H9 (cell line): Measurements from ENCODE around the gene ATP8B4. TPM values are rescaled to one million over a fixed set of nuclear protein-coding genes. Genes with fewer than 3 reads are reported as not detected.

Experiments used
- DNase-seq: peaks from one replicate; pipeline ENCODE4 v3.0.0-alpha.2; 2017
- H2AFZ ChIP-seq: one replicate; pipeline ENCODE4 v1.6.1; 2013; ENCODE audit warnings: mild to moderate bottlenecking, low read length, control low read depth, moderate library complexity
- H2AK5ac ChIP-seq: 2 replicates; pipeline ENCODE4 v1.6.1; 2013; ENCODE audit warnings: low read length, control low read depth, mixed read lengths; ENCODE audit not compliant: insufficient read length
- H2BK120ac ChIP-seq: one replicate; pipeline ENCODE4 v1.6.1; 2013; ENCODE audit warnings: low read depth, mild to moderate bottlenecking, low read length, control low read depth, inconsistent platforms; ENCODE audit not compliant: poor library complexity, severe bottlenecking
- H2BK12ac ChIP-seq: 2 replicates; pipeline ENCODE4 v1.6.1; 2013; ENCODE audit warnings: low read length, control low read depth, mixed read lengths, low read depth; ENCODE audit not compliant: insufficient read length
- H2BK15ac ChIP-seq: 2 replicates; pipeline ENCODE4 v1.6.1; 2013; ENCODE audit warnings: low read depth, low read length, control low read depth
- H2BK20ac ChIP-seq: one replicate; pipeline ENCODE4 v1.6.1; 2013; ENCODE audit warnings: low read depth, mild to moderate bottlenecking, low read length, control low read depth, inconsistent platforms; ENCODE audit not compliant: poor library complexity, severe bottlenecking
- H2BK5ac ChIP-seq: 2 replicates; pipeline ENCODE4 v1.6.1; 2013; ENCODE audit warnings: low read length, control low read depth, mixed read lengths; ENCODE audit not compliant: insufficient read length
- H3K14ac ChIP-seq: 2 replicates; pipeline ENCODE4 v1.6.1; 2013; ENCODE audit warnings: low read length, control low read depth; ENCODE audit not compliant: insufficient read depth
- H3K18ac ChIP-seq: 2 replicates; pipeline ENCODE4 v1.6.1; 2013; ENCODE audit warnings: low read depth, mild to moderate bottlenecking, mixed read lengths, low read length, control low read depth; ENCODE audit not compliant: insufficient read length
- H3K23ac ChIP-seq: 2 replicates; pipeline ENCODE4 v1.6.1; 2013; ENCODE audit warnings: low read length, control low read depth, mixed read lengths, low read depth; ENCODE audit not compliant: insufficient read length
- H3K23me2 ChIP-seq: 2 replicates; pipeline ENCODE4 v1.6.1; 2013; ENCODE audit warnings: low read depth, mild to moderate bottlenecking, mixed read lengths, low read length, control low read depth; ENCODE audit not compliant: insufficient read length, poor library complexity, severe bottlenecking
- H3K27ac ChIP-seq: 2 replicates; pipeline ENCODE4 v1.5.1; 2013; ENCODE audit warnings: low read length, control low read depth, mixed read lengths, low read depth; ENCODE audit not compliant: insufficient read length
- H3K27me3 ChIP-seq: 2 replicates; pipeline ENCODE4 v1.6.1; 2013; ENCODE audit warnings: low read length, control low read depth, inconsistent platforms; ENCODE audit not compliant: insufficient read depth
- H3K4ac ChIP-seq: 2 replicates; pipeline ENCODE4 v1.6.1; 2013; ENCODE audit warnings: low read depth, mild to moderate bottlenecking, control low read depth, inconsistent platforms, low read length, moderate library complexity
- H3K4me1 ChIP-seq: 2 replicates; pipeline ENCODE4 v1.6.1; 2013; ENCODE audit warnings: low read length, control low read depth, inconsistent platforms; ENCODE audit not compliant: insufficient read depth
- H3K4me2 ChIP-seq: 2 replicates; pipeline ENCODE4 v1.6.1; 2013; ENCODE audit warnings: low read length, control low read depth, mixed read lengths; ENCODE audit not compliant: insufficient read length, insufficient read depth
- H3K56ac ChIP-seq: 2 replicates; pipeline ENCODE4 v1.6.1; 2013; ENCODE audit warnings: low read depth, mild to moderate bottlenecking, mixed read lengths, low read length, control low read depth; ENCODE audit not compliant: insufficient read length
- H3K79me1 ChIP-seq: 2 replicates; pipeline ENCODE4 v1.6.1; 2013; ENCODE audit warnings: low read depth, mild to moderate bottlenecking, moderate library complexity, low read length, control low read depth, inconsistent platforms; ENCODE audit not compliant: insufficient read depth, poor library complexity, severe bottlenecking
- H3K79me2 ChIP-seq: 2 replicates; pipeline ENCODE4 v1.6.1; 2013; ENCODE audit warnings: low read length, control low read depth, inconsistent platforms; ENCODE audit not compliant: insufficient read depth
- H3K9ac ChIP-seq: 2 replicates; pipeline ENCODE4 v1.6.1; 2013; ENCODE audit warnings: low read length, control low read depth, mixed read lengths; ENCODE audit not compliant: insufficient read length; ENCODE audit errors: extremely low read depth
- H3K9me3 ChIP-seq: one replicate; pipeline ENCODE4 v1.6.1; 2013; ENCODE audit warnings: low read depth, low read length, inconsistent platforms; ENCODE audit not compliant: control insufficient read depth
- H3T11ph ChIP-seq: one replicate; pipeline ENCODE4 v1.6.1; 2013; ENCODE audit warnings: mild to moderate bottlenecking, low read length, control low read depth, inconsistent platforms
- H4K20me1 ChIP-seq: one replicate; pipeline ENCODE4 v1.6.1; 2013; ENCODE audit not compliant: control insufficient read depth, insufficient read length, insufficient read depth
- H4K5ac ChIP-seq: 2 replicates; pipeline ENCODE4 v1.6.1; 2013; ENCODE audit warnings: low read depth, mild to moderate bottlenecking, mixed read lengths, low read length, control low read depth; ENCODE audit not compliant: insufficient read length
- H4K8ac ChIP-seq: replicated peaks from 2 replicates; pipeline ENCODE4 v1.6.1; 2013; ENCODE audit warnings: low read length, control low read depth, mixed read lengths, low read depth; ENCODE audit not compliant: insufficient read length
- H4K91ac ChIP-seq: 2 replicates; pipeline ENCODE4 v1.6.1; 2013; ENCODE audit warnings: low read depth, mild to moderate bottlenecking, moderate library complexity, mixed read lengths, low read length, control low read depth; ENCODE audit not compliant: insufficient read length
- H3K27ac Mint-ChIP-seq, 3 experiments: 2 replicates in 2 of 3; 3 replicates in 1 of 3; pipeline ENCODE4 v1.8.0; 2020 to 2021; ENCODE audit warnings: mixed read lengths in 3 of 3, mild to moderate bottlenecking in 1 of 3, moderate library complexity in 1 of 3
- H3K27me3 Mint-ChIP-seq: 2 replicates; pipeline ENCODE4 v1.8.0; 2021; ENCODE audit warnings: low read depth, mild to moderate bottlenecking, moderate library complexity, mixed read lengths
- H3K36me3 Mint-ChIP-seq, 3 experiments: 2 replicates in 2 of 3; 3 replicates in 1 of 3; pipeline ENCODE4 v1.8.0; 2020 to 2021; ENCODE audit warnings: low read depth in 3 of 3, mixed read lengths in 3 of 3; ENCODE audit not compliant: insufficient read depth in 1 of 3
- H3K4me1 Mint-ChIP-seq, 2 experiments: 2 replicates each; pipeline ENCODE4 v1.8.0; 2020; ENCODE audit warnings: mixed read lengths in 2 of 2
- H3K4me3 Mint-ChIP-seq, 2 experiments: 2 replicates in 1 of 2; 3 replicates in 1 of 2; pipeline ENCODE4 v1.8.0; 2020 to 2021; ENCODE audit warnings: mild to moderate bottlenecking in 2 of 2, mixed read lengths in 2 of 2, moderate library complexity in 1 of 2
- H3K9me3 Mint-ChIP-seq, 2 experiments: 2 replicates in 1 of 2; 3 replicates in 1 of 2; pipeline ENCODE4 v1.8.0; 2020; ENCODE audit warnings: mild to moderate bottlenecking in 2 of 2, mixed read lengths in 2 of 2, moderate library complexity in 1 of 2
- WGBS: extraction: QIAGEN DNeasy Blood & Tissue Kit; methylation state at CpG from one replicate; pipeline ENCODE4 v1.1.7; 2013; ENCODE audit warnings: missing lambda C conversion rate, low lambda C conversion rate, mixed read lengths; ENCODE audit not compliant: insufficient read length; ENCODE audit errors: extremely low coverage; 5-methylcytosine and 5-hydroxymethylcytosine counted together
- total RNA-seq: library from RNA; stranded (reverse); gene quantifications from 2 replicates; pipeline ENCODE4 v1.2.1, GENCODE V29; 2021
- TF ChIP-seq, protein P1 (sequence below): fragments of 200-600 bp; sonication (generic); conservative IDR thresholded peaks from 3 replicates; pipeline ENCODE4 v1.8.0; 2021; ENCODE audit warnings: antibody characterized with exemption, mild to moderate bottlenecking

Gene ATP8B4
- total RNA-seq, 1 experiment from 2014 or later = 0.52 TPM

DNA sequence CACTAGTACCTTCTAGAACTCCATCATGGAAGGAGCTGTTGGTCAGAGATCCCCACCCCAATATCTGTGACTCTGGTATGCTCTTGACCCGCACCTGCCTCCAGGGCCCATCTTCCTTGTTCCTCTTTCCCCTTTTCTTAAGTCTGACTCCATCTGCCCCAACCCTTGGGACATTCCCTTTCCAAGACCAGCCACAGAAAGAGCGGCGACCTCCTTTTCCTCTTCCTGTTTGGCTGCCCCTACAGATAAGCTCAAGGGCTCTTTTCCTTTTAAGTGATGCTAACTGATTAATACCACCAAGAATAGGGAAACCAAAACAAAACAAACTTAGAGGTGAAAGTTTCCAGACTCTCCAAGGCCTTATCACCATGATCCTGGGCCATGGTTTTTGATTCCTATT is 21.9 kb upstream of the ATP8B4 start:
- no peak overlapping the region for H2BK15ac ChIP-seq
- Mint-ChIP-seq H3K4me3 (no peak overlapping the region), H3K27ac (no peak overlapping the region), H3K27me3 (no peaks in the 10 kb centered on the region), H3K4me1 (peaks cover 7 to 15% of the 10 kb centered on the region in 2 experiments), H3K36me3 (no peaks in the 10 kb centered on the region), H3K9me3 (no peaks in the 10 kb centered on the region)
- H3K4me1 ChIP-seq = no peaks in the 10 kb centered on the region
- DNase-seq = no peak
- H3K18ac ChIP-seq = no peak overlapping the region
- no peak overlapping the region for H2AFZ ChIP-seq
- H3K27ac ChIP-seq = no peak overlapping the region
- H3K79me2 ChIP-seq = no peaks in the 10 kb centered on the region
- no peak overlapping the region for H2BK20ac ChIP-seq
- no peak overlapping the region for H3K14ac ChIP-seq
- no peaks in the 10 kb centered on the region for H4K20me1 ChIP-seq
- H3K4ac ChIP-seq = no peak overlapping the region
- no peak overlapping the region for H4K91ac ChIP-seq
- no peak overlapping the region for H4K5ac ChIP-seq
- H2BK12ac ChIP-seq = no peak overlapping the region
- H3T11ph ChIP-seq = no peak overlapping the region
- H3K9ac ChIP-seq = no peak overlapping the region
- no peaks in the 10 kb centered on the region for H3K9me3 ChIP-seq
- no peak overlapping the region for H3K56ac ChIP-seq
- no peaks in the 10 kb centered on the region for H3K27me3 ChIP-seq
- no peak overlapping the region for H3K23ac ChIP-seq
- H2BK5ac ChIP-seq = no peak overlapping the region
- H4K8ac ChIP-seq = no peak overlapping the region
- no peaks in the 10 kb centered on the region for H3K23me2 ChIP-seq
- no peaks in the 10 kb centered on the region for H3K79me1 ChIP-seq
- no peak overlapping the region for H3K4me2 ChIP-seq
- TF ChIP-seq, protein P1, sequence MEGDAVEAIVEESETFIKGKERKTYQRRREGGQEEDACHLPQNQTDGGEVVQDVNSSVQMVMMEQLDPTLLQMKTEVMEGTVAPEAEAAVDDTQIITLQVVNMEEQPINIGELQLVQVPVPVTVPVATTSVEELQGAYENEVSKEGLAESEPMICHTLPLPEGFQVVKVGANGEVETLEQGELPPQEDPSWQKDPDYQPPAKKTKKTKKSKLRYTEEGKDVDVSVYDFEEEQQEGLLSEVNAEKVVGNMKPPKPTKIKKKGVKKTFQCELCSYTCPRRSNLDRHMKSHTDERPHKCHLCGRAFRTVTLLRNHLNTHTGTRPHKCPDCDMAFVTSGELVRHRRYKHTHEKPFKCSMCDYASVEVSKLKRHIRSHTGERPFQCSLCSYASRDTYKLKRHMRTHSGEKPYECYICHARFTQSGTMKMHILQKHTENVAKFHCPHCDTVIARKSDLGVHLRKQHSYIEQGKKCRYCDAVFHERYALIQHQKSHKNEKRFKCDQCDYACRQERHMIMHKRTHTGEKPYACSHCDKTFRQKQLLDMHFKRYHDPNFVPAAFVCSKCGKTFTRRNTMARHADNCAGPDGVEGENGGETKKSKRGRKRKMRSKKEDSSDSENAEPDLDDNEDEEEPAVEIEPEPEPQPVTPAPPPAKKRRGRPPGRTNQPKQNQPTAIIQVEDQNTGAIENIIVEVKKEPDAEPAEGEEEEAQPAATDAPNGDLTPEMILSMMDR = no peak
- WGBS = no CpG with 5 or more reads among the region's 3 CpGs
- no peak overlapping the region for H2AK5ac ChIP-seq
- no peak overlapping the region for H2BK120ac ChIP-seq
